CD14-positive monocyte (primary cell): ENCODE data around the gene RASGRP3. TPM values are rescaled to one million over a fixed set of nuclear protein-coding genes. Genes with fewer than 3 reads are reported as not detected.

ENCODE experiments used
- DNase-seq, 3 donors: peaks; one replicate each; pipeline ENCODE4 v3.0.0-alpha.2; 2011 to 2022
- H2AFZ ChIP-seq: 2 replicates; pipeline ENCODE4 v1.6.0; 2012; ENCODE audit warnings: mild to moderate bottlenecking, low read depth, low read length, inconsistent platforms; ENCODE audit not compliant: insufficient read depth, poor library complexity, severe bottlenecking
- H3K27ac ChIP-seq, 2 donors: 1 replicate in 1 of 2; 2 replicates in 1 of 2; pipeline ENCODE4 v1.5.1; 2012 to 2013; ENCODE audit warnings: low read length in 2 of 2, control low read depth in 1 of 2, inconsistent platforms in 1 of 2, low read depth in 1 of 2, mild to moderate bottlenecking in 1 of 2
- H3K27me3 ChIP-seq, 2 donors: one replicate each; pipeline versions ENCODE4 v1.6.0 to v1.6.1; 2011 to 2013; ENCODE audit warnings: low read length in 2 of 2; ENCODE audit not compliant: control insufficient read depth in 2 of 2, insufficient read depth in 2 of 2
- H3K36me3 ChIP-seq, 2 donors: replicated peaks in 1 of 2; 1 replicate in 1 of 2; 2 replicates in 1 of 2; pipeline versions ENCODE4 v1.5.1 to v1.6.1; 2012 to 2013; ENCODE audit warnings: low read length in 2 of 2, control low read depth in 1 of 2, inconsistent platforms in 1 of 2, mild to moderate bottlenecking in 1 of 2; ENCODE audit not compliant: insufficient read depth in 2 of 2, control insufficient read depth in 1 of 2
- H3K4me1 ChIP-seq, 2 donors: 1 replicate in 1 of 2; 2 replicates in 1 of 2; pipeline versions ENCODE4 v1.5.1 to v1.6.1; 2012 to 2013; ENCODE audit warnings: low read length in 2 of 2, control low read depth in 1 of 2, inconsistent platforms in 1 of 2, mild to moderate bottlenecking in 1 of 2, moderate library complexity in 1 of 2; ENCODE audit not compliant: insufficient read depth in 2 of 2, control insufficient read depth in 1 of 2
- H3K4me2 ChIP-seq: replicated peaks from 2 replicates; pipeline ENCODE3; 2012; ENCODE audit warnings: low read length, moderate library complexity, mild to moderate bottlenecking; ENCODE audit not compliant: poor library complexity, severe bottlenecking; ENCODE audit errors: extremely low read depth
- H3K4me3 ChIP-seq, 3 experiments: fragments of 200-600 bp in 1 of 3; sonication (generic) in 1 of 3; replicated peaks in 1 of 3; 1 replicate in 2 of 3; 2 replicates in 1 of 3; pipeline ENCODE4 v1.5.1; 2011 to 2013; ENCODE audit warnings: low read length in 3 of 3, mild to moderate bottlenecking in 3 of 3, control low read depth in 2 of 3, low read depth in 2 of 3, inconsistent platforms in 1 of 3, moderate library complexity in 1 of 3
- H3K79me2 ChIP-seq: 2 replicates; pipeline ENCODE4 v1.6.0; 2012; ENCODE audit warnings: mild to moderate bottlenecking, control low read depth, inconsistent platforms, low read length, moderate library complexity; ENCODE audit not compliant: insufficient read depth
- H3K9ac ChIP-seq: 2 replicates; pipeline ENCODE4 v1.6.0; 2017; ENCODE audit warnings: low read length, mild to moderate bottlenecking; ENCODE audit not compliant: insufficient read depth, poor library complexity, severe bottlenecking
- H3K9me3 ChIP-seq, 2 donors: replicated peaks in 1 of 2; 1 replicate in 1 of 2; 2 replicates in 1 of 2; pipeline versions ENCODE4 v1.5.1 to v1.6.1; 2012 to 2013; ENCODE audit warnings: low read length in 2 of 2, control low read depth in 1 of 2; ENCODE audit not compliant: control insufficient read depth in 1 of 2, insufficient read depth in 1 of 2
- H4K20me1 ChIP-seq: 2 replicates; pipeline ENCODE4 v1.6.0; 2012; ENCODE audit warnings: mild to moderate bottlenecking, low read length, control low read depth, moderate library complexity; ENCODE audit not compliant: insufficient read depth
- H3K27ac Mint-ChIP-seq, 7 donors: one replicate each; pipeline ENCODE4 v1.8.0; 2020; ENCODE audit warnings: mild to moderate bottlenecking in 7 of 7, mixed read lengths in 7 of 7, moderate library complexity in 6 of 7, inconsistent platforms in 2 of 7
- H3K27me3 Mint-ChIP-seq, 3 donors: one replicate each; pipeline ENCODE4 v1.8.0; 2021 to 2022; ENCODE audit warnings: low read depth in 3 of 3, mild to moderate bottlenecking in 3 of 3, mixed read lengths in 3 of 3, moderate library complexity in 3 of 3, inconsistent platforms in 1 of 3
- H3K36me3 Mint-ChIP-seq, 2 donors: one replicate each; pipeline ENCODE4 v1.8.0; 2020; ENCODE audit warnings: mixed read lengths in 2 of 2, inconsistent platforms in 1 of 2, mild to moderate bottlenecking in 1 of 2
- H3K4me1 Mint-ChIP-seq: one replicate; pipeline ENCODE4 v1.8.0; 2020; ENCODE audit warnings: mild to moderate bottlenecking, mixed read lengths
- H3K4me3 Mint-ChIP-seq, 2 donors: one replicate each; pipeline ENCODE4 v1.8.0; 2020; ENCODE audit warnings: mild to moderate bottlenecking in 2 of 2, mixed read lengths in 2 of 2, moderate library complexity in 1 of 2
- H3K9me3 Mint-ChIP-seq, 7 donors: one replicate each; pipeline ENCODE4 v1.8.0; 2020 to 2022; ENCODE audit warnings: mixed read lengths in 7 of 7, mild to moderate bottlenecking in 6 of 7, moderate library complexity in 6 of 7, inconsistent platforms in 2 of 7
- WGBS: methylation state at CpG from one replicate; pipeline ENCODE4 v1.1.5; 2013; ENCODE audit warnings: missing lambda C conversion rate; ENCODE audit not compliant: insufficient coverage; 5-methylcytosine and 5-hydroxymethylcytosine counted together
- intact Hi-C, 2 donors: fragments of 100-400 bp; cut with micrococcal nuclease; formaldehyde crosslinking; loops; one replicate each; pipeline versions ENCODE4 v1.15.0 to v1.15.1; 2023
- polyA plus RNA-seq, 3 donors: library from polyadenylated mRNA; depleted of rRNA in 1 of 3; unstranded in 2 of 3; stranded (reverse) in 1 of 3; fragments of 300-500 nt in 2 of 3; fragments of >200 nt in 1 of 3; fragmentation: Illumina TruSeq in 2 of 3; gene quantifications; 1 replicate in 2 of 3; 2 replicates in 1 of 3; pipeline ENCODE4 v1.2.3, GENCODE V29; 2012 to 2021
- TF ChIP-seq, protein P1 (sequence below): fragments of 200-600 bp; IDR thresholded peaks from one replicate; pipeline ENCODE4 v1.8.0; 2022; ENCODE audit warnings: antibody characterized with exemption, mild to moderate bottlenecking

The RASGRP3 gene
- polyA plus RNA-seq, 3 donors = 0.62 to 0.89 (median 0.84) TPM

DNA sequence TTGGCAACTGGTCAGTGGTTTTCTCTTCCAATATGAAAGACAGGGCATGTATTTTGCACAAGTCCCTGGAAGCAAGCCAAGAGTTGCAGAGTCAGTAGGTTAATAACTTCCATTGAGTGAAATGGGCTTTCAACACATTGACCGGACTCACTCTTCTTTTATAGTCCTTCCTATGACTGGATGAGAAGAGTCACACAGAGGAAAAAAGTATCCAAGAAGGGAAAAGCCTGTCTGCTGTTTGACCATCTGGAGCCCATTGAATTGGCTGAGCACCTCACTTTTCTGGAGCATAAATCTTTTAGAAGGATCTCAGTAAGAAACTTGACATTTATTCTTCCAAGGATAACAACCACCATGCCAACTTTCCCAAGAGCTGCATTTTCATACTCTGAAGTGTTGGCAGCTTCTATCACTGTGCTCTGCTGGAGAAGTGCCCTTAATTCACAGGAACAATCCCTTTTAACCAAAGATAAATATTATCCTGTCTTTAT lies 45.4 kb downstream of the RASGRP3 start:
- Mint-ChIP-seq H3K4me1 (peaks cover 11% of the 10 kb centered on the region), H3K9me3 (peaks cover 0 to 2% (median 0%) of the 10 kb centered on the region in 7 donors), H3K36me3 (no peaks in the 10 kb centered on the region), H3K4me3 (no peak overlapping the region), H3K27me3 (peaks cover 0 to 6% (median 0%) of the 10 kb centered on the region in 3 donors), H3K27ac (no peak overlapping the region)
- Histone ChIP-seq H3K4me2 (no peak overlapping the region), H2AFZ (no peak overlapping the region), H3K4me1 (no peaks in the 10 kb centered on the region), H3K36me3 (no peaks in the 10 kb centered on the region), H3K9me3 (no peaks in the 10 kb centered on the region), H3K79me2 (no peaks in the 10 kb centered on the region), H3K27me3 (no peaks in the 10 kb centered on the region), H3K9ac (no peak overlapping the region), H3K4me3 (no peak overlapping the region), H4K20me1 (no peaks in the 10 kb centered on the region), H3K27ac (no peak overlapping the region)
- TF ChIP-seq, protein P1, sequence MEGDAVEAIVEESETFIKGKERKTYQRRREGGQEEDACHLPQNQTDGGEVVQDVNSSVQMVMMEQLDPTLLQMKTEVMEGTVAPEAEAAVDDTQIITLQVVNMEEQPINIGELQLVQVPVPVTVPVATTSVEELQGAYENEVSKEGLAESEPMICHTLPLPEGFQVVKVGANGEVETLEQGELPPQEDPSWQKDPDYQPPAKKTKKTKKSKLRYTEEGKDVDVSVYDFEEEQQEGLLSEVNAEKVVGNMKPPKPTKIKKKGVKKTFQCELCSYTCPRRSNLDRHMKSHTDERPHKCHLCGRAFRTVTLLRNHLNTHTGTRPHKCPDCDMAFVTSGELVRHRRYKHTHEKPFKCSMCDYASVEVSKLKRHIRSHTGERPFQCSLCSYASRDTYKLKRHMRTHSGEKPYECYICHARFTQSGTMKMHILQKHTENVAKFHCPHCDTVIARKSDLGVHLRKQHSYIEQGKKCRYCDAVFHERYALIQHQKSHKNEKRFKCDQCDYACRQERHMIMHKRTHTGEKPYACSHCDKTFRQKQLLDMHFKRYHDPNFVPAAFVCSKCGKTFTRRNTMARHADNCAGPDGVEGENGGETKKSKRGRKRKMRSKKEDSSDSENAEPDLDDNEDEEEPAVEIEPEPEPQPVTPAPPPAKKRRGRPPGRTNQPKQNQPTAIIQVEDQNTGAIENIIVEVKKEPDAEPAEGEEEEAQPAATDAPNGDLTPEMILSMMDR = no peak
- intact Hi-C loops = no loop called here
- DNase-seq = no peak
- WGBS = no CpG with 5 or more reads among the region's 1 CpG

DNA sequence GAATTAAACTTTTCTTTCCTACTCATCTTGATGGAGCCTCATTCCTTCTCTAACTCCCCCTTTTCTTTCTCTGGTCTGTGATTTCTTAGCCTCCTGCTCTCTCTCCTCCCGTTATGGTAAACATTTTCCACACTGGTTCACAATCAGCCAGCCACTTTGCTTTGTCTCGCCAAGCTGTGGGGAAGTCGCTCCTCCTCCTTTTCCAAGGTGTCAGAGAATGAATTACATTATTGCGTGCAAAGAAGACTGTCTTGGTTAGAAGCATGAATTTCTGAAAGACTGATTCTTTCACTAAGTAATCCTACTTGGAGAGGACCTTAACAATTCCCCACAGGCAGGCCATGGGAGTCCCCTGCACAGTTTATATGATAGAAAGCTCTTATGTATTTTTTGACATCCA lies 46.1 kb downstream of the RASGRP3 start:
- DNase-seq = no peak
- H3K36me3 ChIP-seq = no peaks in the 10 kb centered on the region

More for the DNA sequence above, 46.1 kb downstream of the RASGRP3 start:
- intact Hi-C loops = no loop called here
- H3K79me2 ChIP-seq = no peaks in the 10 kb centered on the region
- Mint-ChIP-seq H3K27me3 (peaks cover 0 to 6% (median 0%) of the 10 kb centered on the region in 3 donors), H3K36me3 (no peaks in the 10 kb centered on the region), H3K9me3 (peaks cover 0 to 2% (median 0%) of the 10 kb centered on the region in 7 donors), H3K4me1 (peaks cover 11% of the 10 kb centered on the region), H3K4me3 (no peak overlapping the region), H3K27ac (peak overlapping the region in 1 of 7 donors; percentile 0)
- H3K9ac ChIP-seq = no peak overlapping the region
- no peaks in the 10 kb centered on the region for H3K27me3 ChIP-seq
- TF ChIP-seq, protein P1 = no peak
- no peaks in the 10 kb centered on the region for H3K9me3 ChIP-seq
- no peak overlapping the region for H3K27ac ChIP-seq
- no peak overlapping the region for H3K4me2 ChIP-seq
- no peak overlapping the region for H3K4me3 ChIP-seq
- WGBS = 86% methylated on average over 1 of the region's 4 CpGs
- H2AFZ ChIP-seq = no peak overlapping the region
- no peaks in the 10 kb centered on the region for H4K20me1 ChIP-seq
- H3K4me1 ChIP-seq = no peaks in the 10 kb centered on the region
